ENCODE results near the gene GALNT12.

DNA sequence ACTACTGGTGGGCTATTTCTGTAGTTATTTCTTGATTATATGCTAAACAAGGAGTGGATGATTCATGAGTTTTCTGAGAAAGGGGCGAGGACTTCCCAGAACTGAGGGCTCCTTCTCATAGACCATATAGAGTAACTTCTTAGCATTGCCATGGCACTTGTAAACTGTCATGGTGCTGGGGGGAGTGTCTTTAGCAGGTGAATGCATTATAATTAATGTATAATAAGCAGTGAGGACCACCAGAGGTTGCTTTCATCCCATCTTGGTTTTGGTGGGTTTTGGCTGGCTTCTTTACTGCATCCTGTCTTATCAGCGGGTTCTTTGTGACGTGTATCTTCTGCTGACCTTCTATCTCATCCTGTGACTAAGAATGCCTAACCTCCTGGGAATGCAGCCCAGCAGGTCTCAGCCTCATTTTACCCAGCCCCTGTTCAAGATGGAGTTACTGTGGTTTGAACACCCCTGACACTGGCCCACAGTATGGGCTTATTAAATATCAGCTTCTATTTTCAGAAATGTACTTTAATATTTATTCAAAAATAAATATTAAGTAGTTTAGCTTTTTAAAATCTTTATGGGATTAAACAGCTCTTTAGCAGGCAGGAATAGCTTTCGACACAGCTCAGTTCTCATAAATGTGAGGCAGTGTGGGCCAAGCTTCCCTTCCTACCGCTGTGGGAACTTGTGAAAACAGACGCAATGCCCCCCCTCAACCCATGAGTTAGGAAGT, 44.4 kb downstream of the GALNT12 start:
- TF ChIP-seq EZH2phosphoT487 (IDR thresholded peaks at IDR 0.05; ENCODE audit: unreplicated experiment) (no peak), POLR2AphosphoS5 (IDR thresholded peaks at IDR 0.05; ENCODE audit: low read depth) (no peak), EZH2 (IDR thresholded peaks at IDR 0.05; ENCODE audit: low read depth, unreplicated experiment) (no peak), JUNB (IDR thresholded peaks at IDR 0.05; ENCODE audit: unreplicated experiment) (no peak)
- TF ChIP-seq, protein P1, sequence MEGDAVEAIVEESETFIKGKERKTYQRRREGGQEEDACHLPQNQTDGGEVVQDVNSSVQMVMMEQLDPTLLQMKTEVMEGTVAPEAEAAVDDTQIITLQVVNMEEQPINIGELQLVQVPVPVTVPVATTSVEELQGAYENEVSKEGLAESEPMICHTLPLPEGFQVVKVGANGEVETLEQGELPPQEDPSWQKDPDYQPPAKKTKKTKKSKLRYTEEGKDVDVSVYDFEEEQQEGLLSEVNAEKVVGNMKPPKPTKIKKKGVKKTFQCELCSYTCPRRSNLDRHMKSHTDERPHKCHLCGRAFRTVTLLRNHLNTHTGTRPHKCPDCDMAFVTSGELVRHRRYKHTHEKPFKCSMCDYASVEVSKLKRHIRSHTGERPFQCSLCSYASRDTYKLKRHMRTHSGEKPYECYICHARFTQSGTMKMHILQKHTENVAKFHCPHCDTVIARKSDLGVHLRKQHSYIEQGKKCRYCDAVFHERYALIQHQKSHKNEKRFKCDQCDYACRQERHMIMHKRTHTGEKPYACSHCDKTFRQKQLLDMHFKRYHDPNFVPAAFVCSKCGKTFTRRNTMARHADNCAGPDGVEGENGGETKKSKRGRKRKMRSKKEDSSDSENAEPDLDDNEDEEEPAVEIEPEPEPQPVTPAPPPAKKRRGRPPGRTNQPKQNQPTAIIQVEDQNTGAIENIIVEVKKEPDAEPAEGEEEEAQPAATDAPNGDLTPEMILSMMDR (conservative IDR thresholded peaks at IDR 0.05; ENCODE audit: low read depth in 2 of 2), result no peak
- TF ChIP-seq, protein P2, sequence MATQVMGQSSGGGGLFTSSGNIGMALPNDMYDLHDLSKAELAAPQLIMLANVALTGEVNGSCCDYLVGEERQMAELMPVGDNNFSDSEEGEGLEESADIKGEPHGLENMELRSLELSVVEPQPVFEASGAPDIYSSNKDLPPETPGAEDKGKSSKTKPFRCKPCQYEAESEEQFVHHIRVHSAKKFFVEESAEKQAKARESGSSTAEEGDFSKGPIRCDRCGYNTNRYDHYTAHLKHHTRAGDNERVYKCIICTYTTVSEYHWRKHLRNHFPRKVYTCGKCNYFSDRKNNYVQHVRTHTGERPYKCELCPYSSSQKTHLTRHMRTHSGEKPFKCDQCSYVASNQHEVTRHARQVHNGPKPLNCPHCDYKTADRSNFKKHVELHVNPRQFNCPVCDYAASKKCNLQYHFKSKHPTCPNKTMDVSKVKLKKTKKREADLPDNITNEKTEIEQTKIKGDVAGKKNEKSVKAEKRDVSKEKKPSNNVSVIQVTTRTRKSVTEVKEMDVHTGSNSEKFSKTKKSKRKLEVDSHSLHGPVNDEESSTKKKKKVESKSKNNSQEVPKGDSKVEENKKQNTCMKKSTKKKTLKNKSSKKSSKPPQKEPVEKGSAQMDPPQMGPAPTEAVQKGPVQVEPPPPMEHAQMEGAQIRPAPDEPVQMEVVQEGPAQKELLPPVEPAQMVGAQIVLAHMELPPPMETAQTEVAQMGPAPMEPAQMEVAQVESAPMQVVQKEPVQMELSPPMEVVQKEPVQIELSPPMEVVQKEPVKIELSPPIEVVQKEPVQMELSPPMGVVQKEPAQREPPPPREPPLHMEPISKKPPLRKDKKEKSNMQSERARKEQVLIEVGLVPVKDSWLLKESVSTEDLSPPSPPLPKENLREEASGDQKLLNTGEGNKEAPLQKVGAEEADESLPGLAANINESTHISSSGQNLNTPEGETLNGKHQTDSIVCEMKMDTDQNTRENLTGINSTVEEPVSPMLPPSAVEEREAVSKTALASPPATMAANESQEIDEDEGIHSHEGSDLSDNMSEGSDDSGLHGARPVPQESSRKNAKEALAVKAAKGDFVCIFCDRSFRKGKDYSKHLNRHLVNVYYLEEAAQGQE (IDR thresholded peaks at IDR 0.05; ENCODE audit: unreplicated experiment), result no peak
- TF ChIP-seq, protein P3, sequence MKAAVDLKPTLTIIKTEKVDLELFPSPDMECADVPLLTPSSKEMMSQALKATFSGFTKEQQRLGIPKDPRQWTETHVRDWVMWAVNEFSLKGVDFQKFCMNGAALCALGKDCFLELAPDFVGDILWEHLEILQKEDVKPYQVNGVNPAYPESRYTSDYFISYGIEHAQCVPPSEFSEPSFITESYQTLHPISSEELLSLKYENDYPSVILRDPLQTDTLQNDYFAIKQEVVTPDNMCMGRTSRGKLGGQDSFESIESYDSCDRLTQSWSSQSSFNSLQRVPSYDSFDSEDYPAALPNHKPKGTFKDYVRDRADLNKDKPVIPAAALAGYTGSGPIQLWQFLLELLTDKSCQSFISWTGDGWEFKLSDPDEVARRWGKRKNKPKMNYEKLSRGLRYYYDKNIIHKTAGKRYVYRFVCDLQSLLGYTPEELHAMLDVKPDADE (IDR thresholded peaks at IDR 0.05), result no peak
